GM21367 (cell line): ENCODE data around the gene TC2N.
"Not testable (repeated sequence)": the region's sequence is repeated elsewhere in the genome, so short reads cannot be mapped to it uniquely, and the experiment has no call there.

Source experiments
- ATAC-seq: cut with Tn5 transposase; IDR thresholded peaks from one replicate; pipeline ENCODE4 v1.9.1; 2021; ENCODE audit not compliant: unreplicated experiment

The TC2N gene

GRCh38 chr14:91835197-91835919 is 32.0 kb downstream of the TC2N start:
- peak; percentile 10 for ATAC-seq

GRCh38 chr14:91834571-91834970 is 32.8 kb downstream of the TC2N start:
- no peak for ATAC-seq

- ATAC-seq: no peak
Measured at GRCh38 chr14:91831337-91831736, 36.0 kb downstream of the TC2N start.

GRCh38 chr14:91830777-91831176 is 36.6 kb downstream of the TC2N start:
- peak; percentile 71 for ATAC-seq

GRCh38 chr14:91829511-91829910 is 37.8 kb downstream of the TC2N start:
- ATAC-seq: no peak

GRCh38 chr14:91827746-91828145 is 39.6 kb downstream of the TC2N start:
- ATAC-seq: no peak

- ATAC-seq: no peak
Measured at GRCh38 chr14:91817566-91818325, 49.6 kb downstream of the TC2N start.

- ATAC-seq: no peak
Measured at GRCh38 chr14:91814317-91814716, 53.0 kb downstream of the TC2N start.

- ATAC-seq: no peak
Measured at GRCh38 chr14:91810699-91811098, 56.6 kb downstream of the TC2N start.

GRCh38 chr14:91806716-91807115 is 60.6 kb downstream of the TC2N start:
- ATAC-seq: no peak

- ATAC-seq: not testable (repeated sequence)
Measured at GRCh38 chr14:91806094-91806493, 61.2 kb downstream of the TC2N start.

- no peak for ATAC-seq
Measured at GRCh38 chr14:91805659-91806058, 61.7 kb downstream of the TC2N start.

- ATAC-seq: no peak
Measured at GRCh38 chr14:91801358-91801757, 66.0 kb downstream of the TC2N start.

- ATAC-seq: no peak
Measured at GRCh38 chr14:91796617-91797347, 70.6 kb downstream of the TC2N start.

GRCh38 chr14:91793704-91794103 is 73.6 kb downstream of the TC2N start:
- no peak for ATAC-seq

- ATAC-seq: no peak
Measured at GRCh38 chr14:91786188-91786587, 81.1 kb downstream of the TC2N start.

- ATAC-seq: no peak
Measured at GRCh38 chr14:91780452-91780851, 86.9 kb downstream of the TC2N start.

- no peak for ATAC-seq
Measured at GRCh38 chr14:91778217-91778616, 89.1 kb downstream of the TC2N start.

- no peak for ATAC-seq
Measured at GRCh38 chr14:91774140-91775096, 92.9 kb downstream of the TC2N start.

GRCh38 chr14:91770185-91770584 is 97.2 kb downstream of the TC2N start:
- ATAC-seq: no peak
